ENCODE results near the gene CCAR1.

DNA sequence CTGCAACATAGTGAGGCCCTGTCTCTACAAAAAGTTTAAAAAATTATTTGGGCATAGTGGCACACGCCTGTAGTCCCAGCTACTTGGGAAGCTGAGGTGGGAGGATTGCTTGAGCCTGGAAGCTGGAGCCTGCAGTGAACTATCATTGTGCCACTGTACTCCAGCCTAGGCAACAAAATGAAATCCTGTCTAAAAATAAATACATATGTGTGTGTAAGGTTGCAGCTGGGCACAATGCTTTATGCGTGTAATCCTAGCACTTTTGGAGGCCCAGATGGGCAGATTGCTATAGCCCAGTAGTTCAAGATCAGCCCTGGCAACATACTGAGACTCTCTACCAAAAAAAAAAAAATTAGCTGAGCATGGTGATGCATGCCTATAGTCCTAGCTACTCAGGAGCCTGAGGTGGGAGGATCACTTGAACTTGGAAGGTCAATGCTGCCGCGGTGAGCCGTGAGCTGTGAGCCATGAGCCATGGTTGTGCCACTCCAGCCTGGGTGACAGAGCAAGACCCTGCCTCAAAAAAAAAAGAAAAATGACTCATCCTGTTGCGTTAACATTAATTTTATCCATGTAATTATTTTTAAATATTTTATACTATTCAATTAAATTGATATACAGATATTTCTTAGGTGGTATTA is 38.3 kb downstream of the CCAR1 start:
- TF ChIP-seq POLR2A (IDR thresholded peaks at IDR 0.05; ENCODE audit: low read length) (no peak), ZC3H11A (IDR thresholded peaks at IDR 0.05) (no peak), ESRRA (IDR thresholded peaks at IDR 0.05; ENCODE audit: borderline replicate concordance, low read length) (no peak), MAZ (IDR thresholded peaks at IDR 0.05; ENCODE audit: borderline replicate concordance, low read depth, low read length) (no peak), RNF2 (IDR thresholded peaks at IDR 0.05; ENCODE audit: borderline replicate concordance, low read depth) (no peak), JUNB (IDR thresholded peaks at IDR 0.05) (no peak), MYC (IDR thresholded peaks at IDR 0.05; ENCODE audit: borderline replicate concordance, low read length) (no peak), MAFK (IDR thresholded peaks at IDR 0.05; ENCODE audit: partially characterized antibody) (no peak), EP300 (IDR thresholded peaks at IDR 0.05) (no peak)
- TF ChIP-seq, protein P1, sequence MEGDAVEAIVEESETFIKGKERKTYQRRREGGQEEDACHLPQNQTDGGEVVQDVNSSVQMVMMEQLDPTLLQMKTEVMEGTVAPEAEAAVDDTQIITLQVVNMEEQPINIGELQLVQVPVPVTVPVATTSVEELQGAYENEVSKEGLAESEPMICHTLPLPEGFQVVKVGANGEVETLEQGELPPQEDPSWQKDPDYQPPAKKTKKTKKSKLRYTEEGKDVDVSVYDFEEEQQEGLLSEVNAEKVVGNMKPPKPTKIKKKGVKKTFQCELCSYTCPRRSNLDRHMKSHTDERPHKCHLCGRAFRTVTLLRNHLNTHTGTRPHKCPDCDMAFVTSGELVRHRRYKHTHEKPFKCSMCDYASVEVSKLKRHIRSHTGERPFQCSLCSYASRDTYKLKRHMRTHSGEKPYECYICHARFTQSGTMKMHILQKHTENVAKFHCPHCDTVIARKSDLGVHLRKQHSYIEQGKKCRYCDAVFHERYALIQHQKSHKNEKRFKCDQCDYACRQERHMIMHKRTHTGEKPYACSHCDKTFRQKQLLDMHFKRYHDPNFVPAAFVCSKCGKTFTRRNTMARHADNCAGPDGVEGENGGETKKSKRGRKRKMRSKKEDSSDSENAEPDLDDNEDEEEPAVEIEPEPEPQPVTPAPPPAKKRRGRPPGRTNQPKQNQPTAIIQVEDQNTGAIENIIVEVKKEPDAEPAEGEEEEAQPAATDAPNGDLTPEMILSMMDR (IDR thresholded peaks at IDR 0.05), result no peak
- TF ChIP-seq, protein P2, sequence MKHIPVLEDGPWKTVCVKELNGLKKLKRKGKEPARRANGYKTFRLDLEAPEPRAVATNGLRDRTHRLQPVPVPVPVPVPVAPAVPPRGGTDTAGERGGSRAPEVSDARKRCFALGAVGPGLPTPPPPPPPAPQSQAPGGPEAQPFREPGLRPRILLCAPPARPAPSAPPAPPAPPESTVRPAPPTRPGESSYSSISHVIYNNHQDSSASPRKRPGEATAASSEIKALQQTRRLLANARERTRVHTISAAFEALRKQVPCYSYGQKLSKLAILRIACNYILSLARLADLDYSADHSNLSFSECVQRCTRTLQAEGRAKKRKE (CRISPR knock-in tag; IDR thresholded peaks at IDR 0.05; ENCODE audit: low read depth), result no peak
- TF ChIP-seq, protein P3, sequence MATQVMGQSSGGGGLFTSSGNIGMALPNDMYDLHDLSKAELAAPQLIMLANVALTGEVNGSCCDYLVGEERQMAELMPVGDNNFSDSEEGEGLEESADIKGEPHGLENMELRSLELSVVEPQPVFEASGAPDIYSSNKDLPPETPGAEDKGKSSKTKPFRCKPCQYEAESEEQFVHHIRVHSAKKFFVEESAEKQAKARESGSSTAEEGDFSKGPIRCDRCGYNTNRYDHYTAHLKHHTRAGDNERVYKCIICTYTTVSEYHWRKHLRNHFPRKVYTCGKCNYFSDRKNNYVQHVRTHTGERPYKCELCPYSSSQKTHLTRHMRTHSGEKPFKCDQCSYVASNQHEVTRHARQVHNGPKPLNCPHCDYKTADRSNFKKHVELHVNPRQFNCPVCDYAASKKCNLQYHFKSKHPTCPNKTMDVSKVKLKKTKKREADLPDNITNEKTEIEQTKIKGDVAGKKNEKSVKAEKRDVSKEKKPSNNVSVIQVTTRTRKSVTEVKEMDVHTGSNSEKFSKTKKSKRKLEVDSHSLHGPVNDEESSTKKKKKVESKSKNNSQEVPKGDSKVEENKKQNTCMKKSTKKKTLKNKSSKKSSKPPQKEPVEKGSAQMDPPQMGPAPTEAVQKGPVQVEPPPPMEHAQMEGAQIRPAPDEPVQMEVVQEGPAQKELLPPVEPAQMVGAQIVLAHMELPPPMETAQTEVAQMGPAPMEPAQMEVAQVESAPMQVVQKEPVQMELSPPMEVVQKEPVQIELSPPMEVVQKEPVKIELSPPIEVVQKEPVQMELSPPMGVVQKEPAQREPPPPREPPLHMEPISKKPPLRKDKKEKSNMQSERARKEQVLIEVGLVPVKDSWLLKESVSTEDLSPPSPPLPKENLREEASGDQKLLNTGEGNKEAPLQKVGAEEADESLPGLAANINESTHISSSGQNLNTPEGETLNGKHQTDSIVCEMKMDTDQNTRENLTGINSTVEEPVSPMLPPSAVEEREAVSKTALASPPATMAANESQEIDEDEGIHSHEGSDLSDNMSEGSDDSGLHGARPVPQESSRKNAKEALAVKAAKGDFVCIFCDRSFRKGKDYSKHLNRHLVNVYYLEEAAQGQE (IDR thresholded peaks at IDR 0.05), result no peak

Measured in A549 (cell line).